GM23338 (cell line): Measurements from ENCODE around the gene TMA7B. TPM values are rescaled to one million over a fixed set of nuclear protein-coding genes. Genes with fewer than 3 reads are reported as not detected.

Experiments used
- ATAC-seq: fragments of 200-7000 bp; cut with Tn5 transposase; 3 replicates; pipeline ENCODE4 v1.9.1; 2020
- DNase-seq: peaks from one replicate; pipeline ENCODE4 v3.0.0-alpha.2; 2015; ENCODE audit warnings: low spot score
- H2AFZ ChIP-seq: fragments of 200-600 bp; sonication (generic); 2 replicates; pipeline ENCODE4 v1.8.0; 2016; ENCODE audit warnings: antibody characterized with exemption, mild to moderate bottlenecking, moderate library complexity
- H3F3A ChIP-seq: fragments of 200-600 bp; sonication (generic); replicated peaks from 2 replicates; pipeline ENCODE4 v1.8.0; 2017; ENCODE audit warnings: antibody characterized with exemption, mixed run types, low read depth
- H3K27ac ChIP-seq: fragments of 200-600 bp; sonication (generic); 2 replicates; pipeline ENCODE4 v1.6.1; 2016; ENCODE audit warnings: low read depth
- H3K27me3 ChIP-seq: fragments of 200-600 bp; sonication (generic); 2 replicates; pipeline ENCODE4 v1.8.0; 2016; ENCODE audit warnings: mild to moderate bottlenecking, mixed run types, moderate library complexity; ENCODE audit not compliant: insufficient read depth
- H3K36me3 ChIP-seq: fragments of 200-600 bp; sonication (generic); 2 replicates; pipeline ENCODE4 v1.8.0; 2016; ENCODE audit warnings: mild to moderate bottlenecking; ENCODE audit not compliant: insufficient read depth
- H3K4me1 ChIP-seq: fragments of 200-600 bp; sonication (generic); 2 replicates; pipeline ENCODE4 v1.8.0; 2016; ENCODE audit warnings: mild to moderate bottlenecking, moderate library complexity; ENCODE audit not compliant: insufficient read depth
- H3K4me2 ChIP-seq: fragments of 200-600 bp; sonication (generic); 2 replicates; pipeline ENCODE4 v1.7.1; 2017; ENCODE audit warnings: mixed run types
- H3K4me3 ChIP-seq: fragments of 200-600 bp; sonication (generic); 2 replicates; pipeline ENCODE4 v1.6.1; 2016; ENCODE audit warnings: mixed run types
- H3K79me2 ChIP-seq: fragments of 200-600 bp; sonication (generic); replicated peaks from 2 replicates; pipeline ENCODE4 v1.8.0; 2017; ENCODE audit warnings: mild to moderate bottlenecking; ENCODE audit not compliant: insufficient read depth
- H3K9me2 ChIP-seq: fragments of 200-600 bp; sonication (generic); 2 replicates; pipeline ENCODE4 v1.8.0; 2017; ENCODE audit not compliant: insufficient read depth
- H4K20me1 ChIP-seq: fragments of 200-600 bp; sonication (generic); replicated peaks from 2 replicates; pipeline ENCODE4 v1.8.0; 2017; ENCODE audit warnings: mild to moderate bottlenecking; ENCODE audit not compliant: insufficient read depth
- H3K27ac Mint-ChIP-seq: 2 replicates; pipeline ENCODE4 v1.8.0; 2020; ENCODE audit warnings: inconsistent platforms, mild to moderate bottlenecking, moderate library complexity, mixed read lengths
- H3K27me3 Mint-ChIP-seq: 3 replicates; pipeline ENCODE4 v1.8.0; 2022; ENCODE audit warnings: low read depth, mild to moderate bottlenecking, moderate library complexity, mixed read lengths, inconsistent platforms; ENCODE audit not compliant: insufficient read depth, poor library complexity
- H3K36me3 Mint-ChIP-seq: 3 replicates; pipeline ENCODE4 v1.8.0; 2021; ENCODE audit warnings: low read depth, mild to moderate bottlenecking, inconsistent platforms, moderate library complexity, mixed read lengths
- H3K4me1 Mint-ChIP-seq: 3 replicates; pipeline ENCODE4 v1.8.0; 2020; ENCODE audit warnings: mild to moderate bottlenecking, inconsistent platforms, mixed read lengths
- H3K4me3 Mint-ChIP-seq: 3 replicates; pipeline ENCODE4 v1.8.0; 2021; ENCODE audit warnings: moderate library complexity, mild to moderate bottlenecking, inconsistent platforms, mixed read lengths
- H3K9me3 Mint-ChIP-seq: 3 replicates; pipeline ENCODE4 v1.8.0; 2020; ENCODE audit warnings: moderate library complexity, mild to moderate bottlenecking, inconsistent platforms, mixed read lengths
- CREB1 ChIP-seq: fragments of 250-450 bp; sonication (Bioruptor Pico); IDR thresholded peaks from 2 replicates; pipeline ENCODE4 v1.5.0; 2020; ENCODE audit warnings: low read depth, mild to moderate bottlenecking, moderate library complexity
- EZH2 ChIP-seq: fragments of 200-600 bp; sonication (generic); IDR thresholded peaks from one replicate; pipeline ENCODE4 v1.8.0; 2017; ENCODE audit warnings: antibody characterized with exemption, mild to moderate bottlenecking, low read depth; ENCODE audit not compliant: unreplicated experiment
- JUNB ChIP-seq: IDR thresholded peaks from one replicate; pipeline ENCODE4 v1.6.1; 2016; ENCODE audit warnings: antibody characterized with exemption; ENCODE audit not compliant: unreplicated experiment
- NANOG ChIP-seq: IDR thresholded peaks from 2 replicates; pipeline ENCODE4 v1.6.1; 2016; ENCODE audit warnings: antibody characterized with exemption, borderline replicate concordance
- STAT1 ChIP-seq: IDR thresholded peaks from one replicate; pipeline ENCODE4 v1.6.1; 2016; ENCODE audit warnings: antibody characterized with exemption; ENCODE audit not compliant: unreplicated experiment
- ZNF331 ChIP-seq: fragments of 250-450 bp; sonication (Bioruptor Pico); IDR thresholded peaks from 2 replicates; pipeline ENCODE4 v1.5.0; 2020; ENCODE audit warnings: low read depth, mild to moderate bottlenecking, moderate library complexity
- polyA plus RNA-seq: library from polyadenylated mRNA; unstranded; fragments of >200 nt; fragmentation: Nextera tagmentation; extraction: Ambion mirVana; gene quantifications from 2 replicates; pipeline ENCODE4 v1.2.1, GENCODE V29; 2016
- total RNA-seq: library from RNA; depleted of rRNA; stranded (reverse); fragments of >200 nt; shearing (Covaris generic); gene quantifications from 2 replicates; pipeline ENCODE4 v1.2.3, GENCODE V29; 2014
- TF ChIP-seq, protein P1 (sequence below): IDR thresholded peaks from one replicate; pipeline ENCODE4 v1.6.1; 2018; ENCODE audit warnings: antibody characterized with exemption; ENCODE audit not compliant: unreplicated experiment
- TF ChIP-seq, protein P2 (sequence below): fragments of 250-450 bp; sonication (Bioruptor Pico); IDR thresholded peaks from 2 replicates; pipeline ENCODE4 v1.5.0; 2020; ENCODE audit warnings: mild to moderate bottlenecking, moderate library complexity
- TF ChIP-seq, protein P3 (sequence below): IDR thresholded peaks from 2 replicates; pipeline ENCODE4 v1.6.1; 2016; ENCODE audit warnings: antibody characterized with exemption

The TMA7B gene
- total and polyA plus RNA-seq, 2 experiments from 2014 or later: not detected

DNA sequence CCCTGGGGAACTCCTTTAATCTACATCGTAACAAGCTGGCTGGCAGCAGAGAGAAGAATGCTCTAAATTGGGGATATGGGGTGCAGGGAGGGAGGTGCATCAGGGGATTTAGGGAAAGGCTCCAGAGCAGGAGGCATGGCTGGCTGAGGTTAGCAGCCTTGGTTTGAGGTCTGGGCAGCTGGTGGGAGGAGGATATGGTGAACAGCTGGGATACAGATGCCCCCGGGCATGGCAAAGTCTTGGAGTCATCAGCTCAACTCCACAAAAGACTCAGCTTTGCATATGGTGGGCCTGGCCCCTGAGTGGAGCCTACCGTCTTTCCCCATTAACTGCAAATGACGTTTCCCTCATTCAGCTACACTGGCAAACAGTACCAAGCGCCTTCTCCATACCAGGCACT lies 40.0 kb downstream of the TMA7B start (continued):
- TF ChIP-seq, protein P1, sequence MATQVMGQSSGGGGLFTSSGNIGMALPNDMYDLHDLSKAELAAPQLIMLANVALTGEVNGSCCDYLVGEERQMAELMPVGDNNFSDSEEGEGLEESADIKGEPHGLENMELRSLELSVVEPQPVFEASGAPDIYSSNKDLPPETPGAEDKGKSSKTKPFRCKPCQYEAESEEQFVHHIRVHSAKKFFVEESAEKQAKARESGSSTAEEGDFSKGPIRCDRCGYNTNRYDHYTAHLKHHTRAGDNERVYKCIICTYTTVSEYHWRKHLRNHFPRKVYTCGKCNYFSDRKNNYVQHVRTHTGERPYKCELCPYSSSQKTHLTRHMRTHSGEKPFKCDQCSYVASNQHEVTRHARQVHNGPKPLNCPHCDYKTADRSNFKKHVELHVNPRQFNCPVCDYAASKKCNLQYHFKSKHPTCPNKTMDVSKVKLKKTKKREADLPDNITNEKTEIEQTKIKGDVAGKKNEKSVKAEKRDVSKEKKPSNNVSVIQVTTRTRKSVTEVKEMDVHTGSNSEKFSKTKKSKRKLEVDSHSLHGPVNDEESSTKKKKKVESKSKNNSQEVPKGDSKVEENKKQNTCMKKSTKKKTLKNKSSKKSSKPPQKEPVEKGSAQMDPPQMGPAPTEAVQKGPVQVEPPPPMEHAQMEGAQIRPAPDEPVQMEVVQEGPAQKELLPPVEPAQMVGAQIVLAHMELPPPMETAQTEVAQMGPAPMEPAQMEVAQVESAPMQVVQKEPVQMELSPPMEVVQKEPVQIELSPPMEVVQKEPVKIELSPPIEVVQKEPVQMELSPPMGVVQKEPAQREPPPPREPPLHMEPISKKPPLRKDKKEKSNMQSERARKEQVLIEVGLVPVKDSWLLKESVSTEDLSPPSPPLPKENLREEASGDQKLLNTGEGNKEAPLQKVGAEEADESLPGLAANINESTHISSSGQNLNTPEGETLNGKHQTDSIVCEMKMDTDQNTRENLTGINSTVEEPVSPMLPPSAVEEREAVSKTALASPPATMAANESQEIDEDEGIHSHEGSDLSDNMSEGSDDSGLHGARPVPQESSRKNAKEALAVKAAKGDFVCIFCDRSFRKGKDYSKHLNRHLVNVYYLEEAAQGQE: no peak
- TF ChIP-seq NANOG: no peak

DNA sequence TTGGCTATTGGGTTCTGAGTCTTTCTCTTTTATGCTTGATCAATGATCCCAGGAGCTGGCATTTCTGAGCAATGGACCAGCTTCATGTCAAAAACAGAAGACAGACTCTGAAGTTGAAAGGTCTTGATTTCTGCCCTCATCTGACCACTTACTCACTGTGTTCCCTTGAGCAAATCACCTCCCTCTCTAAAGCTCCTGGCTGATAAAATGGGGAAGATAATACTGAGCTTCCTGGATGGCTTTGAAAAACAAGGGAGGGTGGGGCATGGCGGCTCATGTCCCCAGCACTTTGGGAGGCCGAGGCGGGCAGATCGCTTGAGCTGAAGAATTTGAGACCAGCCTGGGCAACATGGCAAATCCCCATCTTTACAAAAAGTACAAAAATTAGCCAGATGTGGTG lies 40.9 kb downstream of the TMA7B start:
- Histone ChIP-seq H3K4me1 (peaks cover 76% of the 10 kb centered on the region), H4K20me1 (peaks cover 10% of the 10 kb centered on the region), H3K9me2 (no peaks in the 10 kb centered on the region), H3K4me3 (no peak overlapping the region), H2AFZ (no peak overlapping the region), H3F3A (peaks cover 17% of the 10 kb centered on the region), H3K4me2 (peak overlapping the region; percentile 46; the same call in 1 of the 2 replicates), H3K27me3 (no peaks in the 10 kb centered on the region), H3K79me2 (peaks cover 77% of the 10 kb centered on the region), H3K36me3 (no peaks in the 10 kb centered on the region; the same call in 1 of the 2 replicates), H3K27ac (0 out of 2 replicates have a peak overlapping the region, but pooled peaks have one; percentile 32)
- no peak for DNase-seq
- TF ChIP-seq STAT1 (no peak), JUNB (no peak), CREB1 (no peak), ZNF331 (no peak), EZH2 (no peak)
- TF ChIP-seq, protein P2, sequence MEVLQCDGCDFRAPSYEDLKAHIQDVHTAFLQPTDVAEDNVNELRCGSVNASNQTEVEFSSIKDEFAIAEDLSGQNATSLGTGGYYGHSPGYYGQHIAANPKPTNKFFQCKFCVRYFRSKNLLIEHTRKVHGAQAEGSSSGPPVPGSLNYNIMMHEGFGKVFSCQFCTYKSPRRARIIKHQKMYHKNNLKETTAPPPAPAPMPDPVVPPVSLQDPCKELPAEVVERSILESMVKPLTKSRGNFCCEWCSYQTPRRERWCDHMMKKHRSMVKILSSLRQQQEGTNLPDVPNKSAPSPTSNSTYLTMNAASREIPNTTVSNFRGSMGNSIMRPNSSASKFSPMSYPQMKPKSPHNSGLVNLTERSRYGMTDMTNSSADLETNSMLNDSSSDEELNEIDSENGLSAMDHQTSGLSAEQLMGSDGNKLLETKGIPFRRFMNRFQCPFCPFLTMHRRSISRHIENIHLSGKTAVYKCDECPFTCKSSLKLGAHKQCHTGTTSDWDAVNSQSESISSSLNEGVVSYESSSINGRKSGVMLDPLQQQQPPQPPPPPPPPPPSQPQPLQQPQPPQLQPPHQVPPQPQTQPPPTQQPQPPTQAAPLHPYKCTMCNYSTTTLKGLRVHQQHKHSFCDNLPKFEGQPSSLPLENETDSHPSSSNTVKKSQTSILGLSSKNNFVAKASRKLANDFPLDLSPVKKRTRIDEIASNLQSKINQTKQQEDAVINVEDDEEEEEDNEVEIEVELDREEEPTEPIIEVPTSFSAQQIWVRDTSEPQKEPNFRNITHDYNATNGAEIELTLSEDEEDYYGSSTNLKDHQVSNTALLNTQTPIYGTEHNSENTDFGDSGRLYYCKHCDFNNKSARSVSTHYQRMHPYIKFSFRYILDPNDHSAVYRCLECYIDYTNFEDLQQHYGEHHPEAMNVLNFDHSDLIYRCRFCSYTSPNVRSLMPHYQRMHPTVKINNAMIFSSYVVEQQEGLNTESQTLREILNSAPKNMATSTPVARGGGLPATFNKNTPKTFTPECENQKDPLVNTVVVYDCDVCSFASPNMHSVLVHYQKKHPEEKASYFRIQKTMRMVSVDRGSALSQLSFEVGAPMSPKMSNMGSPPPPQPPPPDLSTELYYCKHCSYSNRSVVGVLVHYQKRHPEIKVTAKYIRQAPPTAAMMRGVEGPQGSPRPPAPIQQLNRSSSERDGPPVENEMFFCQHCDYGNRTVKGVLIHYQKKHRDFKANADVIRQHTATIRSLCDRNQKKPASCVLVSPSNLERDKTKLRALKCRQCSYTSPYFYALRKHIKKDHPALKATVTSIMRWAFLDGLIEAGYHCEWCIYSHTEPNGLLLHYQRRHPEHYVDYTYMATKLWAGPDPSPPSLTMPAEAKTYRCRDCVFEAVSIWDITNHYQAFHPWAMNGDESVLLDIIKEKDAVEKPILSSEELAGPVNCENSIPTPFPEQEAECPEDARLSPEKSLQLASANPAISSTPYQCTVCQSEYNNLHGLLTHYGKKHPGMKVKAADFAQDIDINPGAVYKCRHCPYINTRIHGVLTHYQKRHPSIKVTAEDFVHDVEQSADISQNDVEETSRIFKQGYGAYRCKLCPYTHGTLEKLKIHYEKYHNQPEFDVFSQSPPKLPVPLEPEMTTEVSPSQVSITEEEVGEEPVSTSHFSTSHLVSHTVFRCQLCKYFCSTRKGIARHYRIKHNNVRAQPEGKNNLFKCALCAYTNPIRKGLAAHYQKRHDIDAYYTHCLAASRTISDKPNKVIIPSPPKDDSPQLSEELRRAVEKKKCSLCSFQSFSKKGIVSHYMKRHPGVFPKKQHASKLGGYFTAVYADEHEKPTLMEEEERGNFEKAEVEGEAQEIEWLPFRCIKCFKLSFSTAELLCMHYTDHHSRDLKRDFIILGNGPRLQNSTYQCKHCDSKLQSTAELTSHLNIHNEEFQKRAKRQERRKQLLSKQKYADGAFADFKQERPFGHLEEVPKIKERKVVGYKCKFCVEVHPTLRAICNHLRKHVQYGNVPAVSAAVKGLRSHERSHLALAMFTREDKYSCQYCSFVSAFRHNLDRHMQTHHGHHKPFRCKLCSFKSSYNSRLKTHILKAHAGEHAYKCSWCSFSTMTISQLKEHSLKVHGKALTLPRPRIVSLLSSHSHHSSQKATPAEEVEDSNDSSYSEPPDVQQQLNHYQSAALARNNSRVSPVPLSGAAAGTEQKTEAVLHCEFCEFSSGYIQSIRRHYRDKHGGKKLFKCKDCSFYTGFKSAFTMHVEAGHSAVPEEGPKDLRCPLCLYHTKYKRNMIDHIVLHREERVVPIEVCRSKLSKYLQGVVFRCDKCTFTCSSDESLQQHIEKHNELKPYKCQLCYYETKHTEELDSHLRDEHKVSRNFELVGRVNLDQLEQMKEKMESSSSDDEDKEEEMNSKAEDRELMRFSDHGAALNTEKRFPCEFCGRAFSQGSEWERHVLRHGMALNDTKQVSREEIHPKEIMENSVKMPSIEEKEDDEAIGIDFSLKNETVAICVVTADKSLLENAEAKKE (CRISPR knock-in tag): no peak
- TF ChIP-seq, protein P3, sequence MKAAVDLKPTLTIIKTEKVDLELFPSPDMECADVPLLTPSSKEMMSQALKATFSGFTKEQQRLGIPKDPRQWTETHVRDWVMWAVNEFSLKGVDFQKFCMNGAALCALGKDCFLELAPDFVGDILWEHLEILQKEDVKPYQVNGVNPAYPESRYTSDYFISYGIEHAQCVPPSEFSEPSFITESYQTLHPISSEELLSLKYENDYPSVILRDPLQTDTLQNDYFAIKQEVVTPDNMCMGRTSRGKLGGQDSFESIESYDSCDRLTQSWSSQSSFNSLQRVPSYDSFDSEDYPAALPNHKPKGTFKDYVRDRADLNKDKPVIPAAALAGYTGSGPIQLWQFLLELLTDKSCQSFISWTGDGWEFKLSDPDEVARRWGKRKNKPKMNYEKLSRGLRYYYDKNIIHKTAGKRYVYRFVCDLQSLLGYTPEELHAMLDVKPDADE: no peak
- TF ChIP-seq, protein P1: no peak
- H3K36me3 Mint-ChIP-seq: peaks cover 20% of the 10 kb centered on the region
- H3K4me1 Mint-ChIP-seq: peaks cover 86% of the 10 kb centered on the region
- no peak for ATAC-seq
- no peaks in the 10 kb centered on the region; the same call in 2 of the 3 replicates for H3K9me3 Mint-ChIP-seq
- peak overlapping the region; percentile 73 for H3K27ac Mint-ChIP-seq
- H3K4me3 Mint-ChIP-seq: peak overlapping the region; percentile 6; the same call in 1 of the 3 replicates
- peaks cover 15% of the 10 kb centered on the region for H3K27me3 Mint-ChIP-seq
